Measurements from ENCODE around the gene LGALS7B. TPM values are rescaled to one million over a fixed set of nuclear protein-coding genes. Genes with fewer than 3 reads are reported as not detected.
"Not testable (repeated sequence)": the region's sequence is repeated elsewhere in the genome, so short reads cannot be mapped to it uniquely, and the experiment has no call there.

LGALS7B gene
- total and polyA plus RNA-seq, 10 of the 15 experiments (the other 5 are each of a cell fraction or from before 2014, with no cell fraction given): not detected

- no peak for TF ChIP-seq REST (IDR thresholded peaks at IDR 0.05; ENCODE audit: low read depth, low read length)
These were observed 3.8 kb upstream of the LGALS7B start (continued) for GRCh38 chr19:38785187-38785699.

- H3K9ac ChIP-seq (ENCODE audit: control insufficient read depth, insufficient read depth, low read length); H4K20me1 ChIP-seq (ENCODE audit: control insufficient read depth, insufficient read depth); ATAC-seq; H3K36me3 ChIP-seq (ENCODE audit: control insufficient read depth in 2 of 2, insufficient read depth in 2 of 2, low read length in 1 of 2); H2AFZ ChIP-seq (ENCODE audit: control insufficient read depth, low read depth, low read length); H3K4me2 ChIP-seq (ENCODE audit: control insufficient read depth, insufficient read depth); H3K79me2 ChIP-seq (ENCODE audit: control insufficient read depth, insufficient read depth, low read length); H3K9me3 ChIP-seq (replicated peaks; ENCODE audit: control insufficient read depth, insufficient read depth, low read length); RAD21 ChIA-PET (ENCODE audit: unreplicated experiment); H3K27ac ChIP-seq (ENCODE audit: control insufficient read depth, insufficient read depth); BruUV-seq (replicated peaks); DNase-seq (ENCODE audit: low read depth, low spot score); H3K4me3 ChIP-seq; in situ Hi-C loops (cut with MboI); CTCF ChIA-PET; H3K4me1 ChIP-seq (ENCODE audit: control insufficient read depth, insufficient read depth, low read length); POLR2A ChIA-PET; H3K27me3 ChIP-seq (replicated peaks in 1 of 2; ENCODE audit: control insufficient read depth in 2 of 2, insufficient read depth in 2 of 2, low read length in 1 of 2); FAIRE-seq: not testable (repeated sequence)
- intact Hi-C loops (cut with micrococcal nuclease; ENCODE audit: unreplicated experiment): loop anchor here (10.0 kb wide), 1 partner anchor 99 kb away; no protein-coding TSS in a partner anchor
- WGBS (ENCODE audit: insufficient coverage, insufficient replicate concordance, low lambda C conversion rate, missing lambda C conversion rate): 67% methylated on average over 1 of the region's 3 CpGs
- SMC1A ChIA-PET (ENCODE audit: uncharacterized antibody, unreplicated experiment): interaction anchor here (0.7 kb wide), 2 partner anchors 50 to 165 kb away, joined by 3 read pairs; no protein-coding TSS in a partner anchor
These were observed 2.9 kb upstream of the LGALS7B start for GRCh38 chr19:38786061-38786460.

Data from GM12878 (cell line).